SK-N-SH (cell line): ENCODE results near the gene NAV2. TPM values are rescaled to one million over a fixed set of nuclear protein-coding genes. Genes with fewer than 3 reads are reported as not detected.

Experiments used
- CTCF ChIA-PET: fragments of 300-600, 350-600 bp; formaldehyde crosslinking; extraction: SDS; loops from one replicate; lab custom pipeline; 2021; lab: Yijun Ruan, JAX
- POLR2A ChIA-PET: fragments of 350-600 bp; sonication (Branson Sonifier 250); formaldehyde crosslinking; extraction: SDS; loops from one replicate; lab custom pipeline; 2020; ENCODE audit warnings: antibody characterized with exemption, inconsistent platforms; lab: Yijun Ruan, JAX
- DNase-seq: peaks from one replicate; pipeline ENCODE4 v3.0.0; 2012
- H2AFZ ChIP-seq: fragments of 200-600 bp; sonication (generic); 2 replicates; pipeline ENCODE4 v1.8.1; 2016; ENCODE audit warnings: antibody characterized with exemption, mild to moderate bottlenecking, low read depth
- H3F3A ChIP-seq: fragments of 200-600 bp; sonication (generic); replicated peaks from 2 replicates; pipeline ENCODE3; 2016; ENCODE audit warnings: antibody characterized with exemption, mild to moderate bottlenecking; ENCODE audit not compliant: insufficient read depth
- H3K27ac ChIP-seq, 2 experiments: fragments of 200-500 bp in 1 of 2; fragments of 200-600 bp in 1 of 2; sonication (Bioruptor generic) in 1 of 2; sonication (generic), shearing (Covaris generic) in 1 of 2; 2 replicates each; pipeline versions ENCODE4 v1.5.1 to v1.6.1; 2014 to 2016; ENCODE audit warnings: low read depth in 2 of 2, inconsistent platforms in 1 of 2, low read length in 1 of 2, mild to moderate bottlenecking in 1 of 2, mixed read lengths in 1 of 2
- H3K27me3 ChIP-seq: fragments of 200-600 bp; sonication (generic), shearing (Covaris generic); 2 replicates; pipeline ENCODE4 v1.6.1; 2016; ENCODE audit warnings: mixed run types; ENCODE audit not compliant: insufficient read depth
- H3K36me3 ChIP-seq, 2 experiments: fragments of 200-500 bp in 1 of 2; fragments of 200-600 bp in 1 of 2; sonication (Bioruptor generic) in 1 of 2; sonication (generic) in 1 of 2; replicated peaks in 1 of 2; 2 replicates each; pipeline versions ENCODE3 to v1.5.1; 2014 to 2016; ENCODE audit warnings: low read length in 1 of 2, mild to moderate bottlenecking in 1 of 2; ENCODE audit not compliant: insufficient read depth in 2 of 2, control insufficient read depth in 1 of 2
- H3K4me1 ChIP-seq, 2 experiments: fragments of 200-500 bp in 1 of 2; fragments of 200-600 bp in 1 of 2; sonication (Bioruptor generic) in 1 of 2; sonication (generic), shearing (Covaris generic) in 1 of 2; 2 replicates each; pipeline versions ENCODE4 v1.5.1 to v1.6.1; 2014 to 2016; ENCODE audit warnings: low read depth in 1 of 2, low read length in 1 of 2, mixed run types in 1 of 2; ENCODE audit not compliant: insufficient read depth in 2 of 2, control insufficient read depth in 1 of 2
- H3K4me2 ChIP-seq: fragments of 200-600 bp; sonication (generic), shearing (Covaris generic); 2 replicates; pipeline ENCODE4 v1.6.1; 2017; ENCODE audit warnings: mixed run types
- H3K4me3 ChIP-seq, 2 experiments: fragments of 200-500 bp in 1 of 2; fragments of 200-600 bp in 1 of 2; sonication (Bioruptor generic) in 1 of 2; sonication (generic), shearing (Covaris generic) in 1 of 2; 2 replicates each; pipeline versions ENCODE4 v1.5.1 to v1.8.1; 2014 to 2016; ENCODE audit warnings: low read depth in 2 of 2, inconsistent platforms in 1 of 2, low read length in 1 of 2, mild to moderate bottlenecking in 1 of 2, mixed read lengths in 1 of 2, moderate library complexity in 1 of 2
- H3K79me2 ChIP-seq: fragments of 200-600 bp; sonication (generic); 2 replicates; pipeline ENCODE4 v1.8.1; 2017; ENCODE audit warnings: mild to moderate bottlenecking; ENCODE audit not compliant: insufficient read depth
- H3K9ac ChIP-seq: fragments of 200-600 bp; sonication (generic); 2 replicates; pipeline ENCODE4 v1.6.1; 2017; ENCODE audit warnings: mixed run types
- H3K9me2 ChIP-seq: fragments of 200-600 bp; sonication (generic); 2 replicates; pipeline ENCODE4 v1.6.1; 2017; ENCODE audit warnings: mixed run types
- H3K9me3 ChIP-seq: fragments of 200-600 bp; sonication (generic); 2 replicates; pipeline ENCODE4 v1.6.1; 2017; ENCODE audit warnings: mixed run types, mild to moderate bottlenecking, moderate library complexity
- H4K20me1 ChIP-seq: fragments of 200-600 bp; sonication (generic); 2 replicates; pipeline ENCODE4 v1.6.1; 2017; ENCODE audit warnings: mild to moderate bottlenecking, mixed run types; ENCODE audit not compliant: insufficient read depth
- EP300 ChIP-seq, 2 experiments: IDR thresholded peaks; 2 replicates each; pipeline versions ENCODE4 v1.4.0 to v1.6.1; 2012; ENCODE audit warnings: borderline replicate concordance in 1 of 2, low read depth in 1 of 2, low read length in 1 of 2
- FOSL2 ChIP-seq: IDR thresholded peaks from 2 replicates; pipeline ENCODE4 v1.4.0; 2012; ENCODE audit warnings: low read depth, mild to moderate bottlenecking, moderate library complexity, borderline replicate concordance
- FOXM1 ChIP-seq: IDR thresholded peaks from 2 replicates; pipeline ENCODE4 v1.4.0; 2012; ENCODE audit warnings: low read depth, mild to moderate bottlenecking
- GABPA ChIP-seq: IDR thresholded peaks from 2 replicates; pipeline ENCODE4 v1.4.0; 2012; ENCODE audit warnings: low read depth, mild to moderate bottlenecking
- GATA2 ChIP-seq: sonication (generic); formaldehyde crosslinking; IDR thresholded peaks from 2 replicates; pipeline ENCODE4 v1.5.0; 2020; ENCODE audit warnings: mild to moderate bottlenecking, missing genetic modification reagents
- NFIC ChIP-seq: IDR thresholded peaks from 2 replicates; pipeline ENCODE4 v1.4.0; 2012; ENCODE audit warnings: borderline replicate concordance
- RAD21 ChIP-seq: IDR thresholded peaks from 2 replicates; pipeline ENCODE4 v1.6.1; 2012; ENCODE audit warnings: mild to moderate bottlenecking, low read length
- RCOR1 ChIP-seq: fragments of 150-350 bp; IDR thresholded peaks from 2 replicates; pipeline ENCODE4 v1.6.1; 2017; ENCODE audit warnings: antibody characterized with exemption, low read length
- RXRA ChIP-seq: IDR thresholded peaks from 2 replicates; pipeline ENCODE4 v1.4.0; 2012; ENCODE audit warnings: low read depth, mild to moderate bottlenecking, borderline replicate concordance
- SMC3 ChIP-seq: IDR thresholded peaks from 2 replicates; pipeline ENCODE4 v1.6.1; 2012; ENCODE audit warnings: low read depth, low read length, improper control_type of control experiment
- TCF12 ChIP-seq: IDR thresholded peaks from 2 replicates; pipeline ENCODE4 v1.4.0; 2012
- WGBS: methylation state at CpG from one replicate; pipeline ENCODE4 v1.1.6; 2017; ENCODE audit warnings: low lambda C conversion rate; 5-methylcytosine and 5-hydroxymethylcytosine counted together
- polyA plus RNA-seq, 3 experiments: library from polyadenylated mRNA; depleted of rRNA; stranded (reverse); fragments of >200 nt; gene quantifications; 2 replicates each; pipeline ENCODE4 v1.2.3, GENCODE V29; 2012
- TF ChIP-seq, protein P1 (sequence below): IDR thresholded peaks from 2 replicates; pipeline ENCODE4 v1.4.0; 2012; ENCODE audit warnings: low read depth, borderline replicate concordance
- TF ChIP-seq, protein P2 (sequence below): IDR thresholded peaks from 2 replicates; pipeline ENCODE4 v1.4.0; 2012; ENCODE audit warnings: low read depth
- TF ChIP-seq, protein P3 (sequence below): fragments of 200-600 bp; sonication (generic); IDR thresholded peaks from 2 replicates; pipeline ENCODE4 v1.6.1; 2017; ENCODE audit warnings: antibody characterized with exemption, mild to moderate bottlenecking, moderate library complexity
- TF ChIP-seq, protein P4 (sequence below): IDR thresholded peaks from 2 replicates; pipeline ENCODE4; 2012

The NAV2 gene
- polyA plus RNA-seq, 1 of the 3 experiments (the other 2 are of a cell fraction): 26.2 TPM

GRCh38 chr11:19790831-19791552 lies 78.4 kb downstream of the NAV2 start:
- TF ChIP-seq, protein P1, sequence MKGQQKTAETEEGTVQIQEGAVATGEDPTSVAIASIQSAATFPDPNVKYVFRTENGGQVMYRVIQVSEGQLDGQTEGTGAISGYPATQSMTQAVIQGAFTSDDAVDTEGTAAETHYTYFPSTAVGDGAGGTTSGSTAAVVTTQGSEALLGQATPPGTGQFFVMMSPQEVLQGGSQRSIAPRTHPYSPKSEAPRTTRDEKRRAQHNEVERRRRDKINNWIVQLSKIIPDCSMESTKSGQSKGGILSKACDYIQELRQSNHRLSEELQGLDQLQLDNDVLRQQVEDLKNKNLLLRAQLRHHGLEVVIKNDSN: no peak
- TF ChIP-seq RXRA: no peak
- TF ChIP-seq, protein P2, sequence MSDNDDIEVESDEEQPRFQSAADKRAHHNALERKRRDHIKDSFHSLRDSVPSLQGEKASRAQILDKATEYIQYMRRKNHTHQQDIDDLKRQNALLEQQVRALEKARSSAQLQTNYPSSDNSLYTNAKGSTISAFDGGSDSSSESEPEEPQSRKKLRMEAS: no peak
- TF ChIP-seq RCOR1: no peak
- TF ChIP-seq, protein P3, sequence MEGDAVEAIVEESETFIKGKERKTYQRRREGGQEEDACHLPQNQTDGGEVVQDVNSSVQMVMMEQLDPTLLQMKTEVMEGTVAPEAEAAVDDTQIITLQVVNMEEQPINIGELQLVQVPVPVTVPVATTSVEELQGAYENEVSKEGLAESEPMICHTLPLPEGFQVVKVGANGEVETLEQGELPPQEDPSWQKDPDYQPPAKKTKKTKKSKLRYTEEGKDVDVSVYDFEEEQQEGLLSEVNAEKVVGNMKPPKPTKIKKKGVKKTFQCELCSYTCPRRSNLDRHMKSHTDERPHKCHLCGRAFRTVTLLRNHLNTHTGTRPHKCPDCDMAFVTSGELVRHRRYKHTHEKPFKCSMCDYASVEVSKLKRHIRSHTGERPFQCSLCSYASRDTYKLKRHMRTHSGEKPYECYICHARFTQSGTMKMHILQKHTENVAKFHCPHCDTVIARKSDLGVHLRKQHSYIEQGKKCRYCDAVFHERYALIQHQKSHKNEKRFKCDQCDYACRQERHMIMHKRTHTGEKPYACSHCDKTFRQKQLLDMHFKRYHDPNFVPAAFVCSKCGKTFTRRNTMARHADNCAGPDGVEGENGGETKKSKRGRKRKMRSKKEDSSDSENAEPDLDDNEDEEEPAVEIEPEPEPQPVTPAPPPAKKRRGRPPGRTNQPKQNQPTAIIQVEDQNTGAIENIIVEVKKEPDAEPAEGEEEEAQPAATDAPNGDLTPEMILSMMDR: no peak
- TF ChIP-seq FOXM1: no peak
- TF ChIP-seq SMC3: no peak
- no peak for TF ChIP-seq GATA2
- no peak for TF ChIP-seq GABPA
- TF ChIP-seq, protein P4, sequence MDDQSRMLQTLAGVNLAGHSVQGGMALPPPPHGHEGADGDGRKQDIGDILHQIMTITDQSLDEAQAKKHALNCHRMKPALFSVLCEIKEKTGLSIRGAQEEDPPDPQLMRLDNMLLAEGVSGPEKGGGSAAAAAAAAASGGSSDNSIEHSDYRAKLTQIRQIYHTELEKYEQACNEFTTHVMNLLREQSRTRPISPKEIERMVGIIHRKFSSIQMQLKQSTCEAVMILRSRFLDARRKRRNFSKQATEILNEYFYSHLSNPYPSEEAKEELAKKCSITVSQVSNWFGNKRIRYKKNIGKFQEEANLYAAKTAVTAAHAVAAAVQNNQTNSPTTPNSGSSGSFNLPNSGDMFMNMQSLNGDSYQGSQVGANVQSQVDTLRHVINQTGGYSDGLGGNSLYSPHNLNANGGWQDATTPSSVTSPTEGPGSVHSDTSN: no peak
- TF ChIP-seq TCF12: no peak
- TF ChIP-seq RAD21: no peak
- no peak for TF ChIP-seq EP300 (IDR thresholded peaks at IDR 0.05; ENCODE audit: borderline replicate concordance in 1 of 2, low read depth in 1 of 2, low read length in 1 of 2)
- TF ChIP-seq FOSL2: no peak
- no peak for TF ChIP-seq NFIC
- TF ChIP-seq, all 33 proteins: peak for 0
- no peak for DNase-seq
- Histone ChIP-seq H3K4me2 (no peak overlapping the region), H3K79me2 (peaks cover 100% of the 10 kb centered on the region), H3K36me3 (peaks cover 2 to 13% of the 10 kb centered on the region in 2 experiments), H3K4me3 (no peak overlapping the region), H3F3A (peaks cover 6% of the 10 kb centered on the region), H2AFZ (no peak overlapping the region), H3K27me3 (no peaks in the 10 kb centered on the region), H3K27ac (peak overlapping the region in 1 of 2 experiments; percentile 88; a peak in 1 of 4 replicates), H3K9me2 (no peaks in the 10 kb centered on the region), H4K20me1 (peaks cover 100% of the 10 kb centered on the region), H3K9ac (no peak overlapping the region), H3K9me3 (no peaks in the 10 kb centered on the region), H3K4me1 (peaks cover 0 to 49% of the 10 kb centered on the region in 2 experiments; a peak in 3 of 4 replicates)
- ChIA-PET CTCF (interaction anchor here (0.9 to 2.0 kb wide), 5 partner anchors 9 to 237 kb away, joined by 4 to 8 read pairs (median 5); no protein-coding TSS in a partner anchor), POLR2A (no interaction called here)
- 85% methylated on average over 7 of the region's 8 CpGs for WGBS
